GM12875 (cell line): Measurements from ENCODE around the gene UBE2S.

Source experiments
- H3K4me3 ChIP-seq: one replicate; pipeline ENCODE4 v1.5.1; 2011; ENCODE audit warnings: low read depth, low read length, control low read depth
- CTCF ChIP-seq: IDR thresholded peaks from 2 replicates; pipeline ENCODE4 v1.5.1; 2011; ENCODE audit warnings: low read depth, mild to moderate bottlenecking, control low read depth, inconsistent platforms, low read length, moderate library complexity, borderline replicate concordance; ENCODE audit not compliant: insufficient read depth

Gene UBE2S

DNA sequence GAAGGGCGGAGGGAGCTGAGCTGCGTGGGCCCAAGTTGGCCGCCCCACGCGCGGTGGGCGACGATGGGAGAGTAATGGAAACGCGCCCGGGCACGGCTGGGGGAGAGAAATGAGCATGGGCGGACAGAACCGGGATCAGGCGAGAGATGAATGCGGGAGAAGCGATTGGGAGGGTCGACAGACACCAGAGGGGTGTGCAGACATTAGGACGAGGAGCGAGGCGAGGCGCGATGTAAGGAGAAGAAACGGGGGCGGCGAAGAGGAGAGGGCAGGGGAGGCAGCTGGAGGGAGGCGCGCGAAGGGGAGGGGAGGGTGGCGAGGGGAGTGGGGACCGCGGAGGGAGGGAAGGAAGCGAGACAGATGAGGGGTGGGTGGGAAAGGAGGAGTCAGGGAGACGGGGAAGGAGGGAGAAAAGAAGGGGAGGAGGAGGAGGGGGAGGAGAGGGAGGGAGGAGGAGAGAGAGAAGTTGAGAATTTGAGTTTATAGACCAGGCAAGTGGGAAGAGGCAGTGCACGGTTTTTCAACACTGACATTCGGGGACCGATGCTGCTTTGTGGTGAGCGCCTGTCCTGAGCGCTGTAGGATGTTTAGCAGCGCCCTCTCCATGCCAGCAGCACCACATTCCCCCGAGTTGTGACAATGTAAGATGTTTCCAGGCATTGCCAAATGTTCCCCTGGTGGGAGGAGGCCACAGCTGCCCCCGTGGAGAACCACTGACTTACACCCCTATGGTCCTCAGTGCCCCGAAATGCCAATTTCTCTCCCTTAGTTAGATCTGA lies 35.6 kb upstream of the UBE2S start, which contains the start of gene SHISA7:
TSS of gene SHISA7 (minus strand) at position 256 of the 779 bp plus-strand sequence. CDS start 437 bp downstream, outside the sequence.
- no peak within 1 kb of the TSS for H3K4me3 ChIP-seq
- no peak for TF ChIP-seq CTCF

DNA sequence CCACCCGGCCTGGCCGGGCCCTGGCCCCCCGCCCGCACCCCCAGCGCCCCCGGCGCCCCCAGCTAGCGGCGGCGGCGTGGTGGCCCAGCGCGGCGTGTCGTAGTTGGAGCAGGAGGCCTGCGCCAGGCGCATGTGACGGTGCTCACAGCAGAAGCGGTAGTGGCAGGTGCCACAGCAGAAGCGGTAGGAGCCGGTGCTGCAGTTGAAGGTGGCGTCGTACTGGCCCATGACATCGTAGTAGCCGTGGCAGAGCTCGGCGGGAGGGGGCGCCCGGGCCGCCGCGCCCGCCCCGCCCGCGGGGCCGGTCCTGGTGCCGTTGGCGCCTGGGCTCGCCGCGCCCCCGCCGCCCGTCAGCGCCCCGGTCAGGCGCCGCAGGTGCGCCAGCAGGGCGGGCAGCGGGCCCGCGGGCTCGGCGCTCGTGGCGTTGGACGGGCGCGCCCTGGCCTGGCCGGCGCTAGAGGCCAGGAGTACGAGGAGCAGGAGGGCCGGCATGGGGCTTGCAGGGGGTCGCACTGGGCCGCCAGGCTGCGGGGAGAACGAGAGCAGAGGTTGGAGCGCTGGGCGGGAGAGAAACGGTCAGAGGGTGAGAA lies 34.9 kb upstream of the UBE2S start:
- no peak overlapping the region for H3K4me3 ChIP-seq
- no peak for TF ChIP-seq CTCF

DNA sequence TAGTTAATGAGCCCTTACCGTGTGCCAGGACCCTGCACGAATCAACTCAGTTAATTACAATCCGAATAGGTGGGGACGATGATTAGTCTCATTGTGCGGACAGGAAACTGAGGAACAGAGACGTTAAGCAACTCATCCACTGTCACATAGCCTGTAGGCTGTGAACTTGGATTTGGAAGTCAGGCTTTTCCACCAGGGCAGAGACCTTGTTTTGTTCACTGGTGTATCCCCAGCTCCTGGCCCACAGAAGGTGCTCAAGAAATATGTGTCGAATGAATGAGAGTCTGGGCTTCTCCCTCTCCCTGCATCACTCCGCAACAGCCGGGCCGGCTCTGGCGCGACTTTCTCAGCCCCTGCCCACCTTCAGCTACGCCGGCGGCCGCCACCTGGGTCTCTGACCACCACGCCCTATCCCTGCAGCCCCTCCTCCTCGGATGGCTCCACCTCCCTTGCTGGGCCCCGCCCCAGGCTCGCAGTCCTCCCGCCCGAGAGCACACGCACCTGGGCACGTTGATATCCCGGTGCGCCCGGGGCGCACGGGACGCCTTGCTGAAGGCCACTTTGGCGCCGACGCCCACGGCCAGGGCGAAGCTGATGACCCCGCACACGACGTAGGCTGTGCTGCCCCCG lies 34.2 kb upstream of the UBE2S start:
- TF ChIP-seq CTCF, result no peak
- no peak overlapping the region for H3K4me3 ChIP-seq

- TF ChIP-seq CTCF, result no peak
- H3K4me3 ChIP-seq, result no peak overlapping the region
These were observed 33.7 kb upstream of the UBE2S start for GRCh38 chr19:55441319-55441691.

- H3K4me3 ChIP-seq, result no peak overlapping the region
- TF ChIP-seq CTCF, result no peak
These were observed 33.0 kb upstream of the UBE2S start for GRCh38 chr19:55440411-55441105.

- H3K4me3 ChIP-seq, result no peak overlapping the region
- no peak for TF ChIP-seq CTCF
These were observed 31.5 kb upstream of the UBE2S start for GRCh38 chr19:55439052-55439451.
